GM12892 (cell line): ENCODE measurements around the gene SPRED3.

Experiments used
- POLR2A ChIP-seq: IDR thresholded peaks from 2 replicates; pipeline ENCODE4 v1.6.1; 2011; ENCODE audit warnings: low read depth, low read length, control low read depth
- POLR2AphosphoS5 ChIP-seq: IDR thresholded peaks from 2 replicates; pipeline ENCODE4 v1.6.1; 2011; ENCODE audit warnings: low read depth, low read length, control low read depth
- TAF1 ChIP-seq: IDR thresholded peaks from 2 replicates; pipeline ENCODE4 v1.6.1; 2011; ENCODE audit warnings: low read depth, mild to moderate bottlenecking, control low read depth, low read length, borderline replicate concordance

DNA sequence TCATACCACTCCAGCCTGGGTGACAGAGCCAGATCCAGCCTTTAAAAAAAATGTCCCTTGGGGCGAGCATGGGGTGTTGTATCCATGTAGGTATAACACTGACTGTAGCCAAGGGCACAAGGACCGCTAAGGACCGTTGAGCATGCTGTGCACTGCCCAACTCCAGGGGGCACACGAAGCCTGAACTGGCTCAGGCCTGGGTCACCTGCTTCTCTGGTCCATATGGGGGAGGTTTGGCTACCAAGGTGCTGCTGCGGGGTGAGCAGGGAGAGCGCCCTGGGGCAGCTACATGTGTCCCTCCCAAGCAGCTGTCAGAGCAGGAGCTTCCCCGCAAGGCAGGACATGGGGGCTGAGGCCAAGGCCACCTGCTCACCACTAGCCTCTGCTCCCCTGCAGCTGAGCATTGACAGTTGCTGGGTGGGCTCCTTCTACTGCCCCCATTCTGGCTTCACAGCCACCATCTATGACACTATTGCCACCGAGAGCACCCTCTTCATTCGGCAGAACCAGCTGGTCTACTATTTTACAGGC, 36.6 kb upstream of the SPRED3 start:
- TF ChIP-seq POLR2AphosphoS5 (no peak), POLR2A (no peak), TAF1 (no peak)
